ENCODE measurements around the gene ZNF616. TPM values are rescaled to one million over a fixed set of nuclear protein-coding genes. Genes with fewer than 3 reads are reported as not detected.
A peak's percentile ranks its signal among the peaks of the same experiment; 100 is the strongest.
"Not testable (repeated sequence)": the region's sequence is repeated elsewhere in the genome, so short reads cannot be mapped to it uniquely, and the experiment has no call there.

Gene ZNF616
- total and polyA plus RNA-seq, 2 donors (not counting 1 experiment from before 2014, with no cell fraction given), result 6.8 to 12.4 TPM

DNA sequence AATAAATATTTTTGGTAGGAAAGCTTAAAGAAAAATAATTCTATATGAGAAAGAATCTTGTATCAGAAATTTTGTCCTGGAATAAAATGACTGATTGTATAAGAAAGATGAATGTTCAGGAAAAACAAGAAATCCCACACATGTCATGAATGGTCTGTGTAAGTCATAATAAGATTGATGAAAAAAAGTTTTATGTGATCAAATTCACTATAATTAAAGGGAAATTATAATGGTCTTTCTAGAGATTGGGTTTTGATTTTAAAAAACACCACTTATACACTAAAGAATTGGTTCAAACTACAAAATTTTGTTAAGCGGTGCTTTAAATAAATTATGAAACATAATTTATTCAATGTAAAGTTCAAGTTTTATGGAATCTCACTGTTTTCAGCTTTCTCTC, 37.0 kb downstream of the ZNF616 start:
- no peak overlapping the region for H3K9ac ChIP-seq (ENCODE audit: insufficient read depth, low read length)
- H4K20me1 ChIP-seq (ENCODE audit: control insufficient read depth, extremely low read depth, insufficient read depth, low read length), result no peaks in the 10 kb centered on the region
- H3K4me1 ChIP-seq (ENCODE audit: control insufficient read depth, extremely low read depth, insufficient read depth, low read length), result no peaks in the 10 kb centered on the region
- no peak for TF ChIP-seq EZH2 (IDR thresholded peaks at IDR 0.05; ENCODE audit: low read length, missing control alignments)
- TF ChIP-seq, protein P1, sequence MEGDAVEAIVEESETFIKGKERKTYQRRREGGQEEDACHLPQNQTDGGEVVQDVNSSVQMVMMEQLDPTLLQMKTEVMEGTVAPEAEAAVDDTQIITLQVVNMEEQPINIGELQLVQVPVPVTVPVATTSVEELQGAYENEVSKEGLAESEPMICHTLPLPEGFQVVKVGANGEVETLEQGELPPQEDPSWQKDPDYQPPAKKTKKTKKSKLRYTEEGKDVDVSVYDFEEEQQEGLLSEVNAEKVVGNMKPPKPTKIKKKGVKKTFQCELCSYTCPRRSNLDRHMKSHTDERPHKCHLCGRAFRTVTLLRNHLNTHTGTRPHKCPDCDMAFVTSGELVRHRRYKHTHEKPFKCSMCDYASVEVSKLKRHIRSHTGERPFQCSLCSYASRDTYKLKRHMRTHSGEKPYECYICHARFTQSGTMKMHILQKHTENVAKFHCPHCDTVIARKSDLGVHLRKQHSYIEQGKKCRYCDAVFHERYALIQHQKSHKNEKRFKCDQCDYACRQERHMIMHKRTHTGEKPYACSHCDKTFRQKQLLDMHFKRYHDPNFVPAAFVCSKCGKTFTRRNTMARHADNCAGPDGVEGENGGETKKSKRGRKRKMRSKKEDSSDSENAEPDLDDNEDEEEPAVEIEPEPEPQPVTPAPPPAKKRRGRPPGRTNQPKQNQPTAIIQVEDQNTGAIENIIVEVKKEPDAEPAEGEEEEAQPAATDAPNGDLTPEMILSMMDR (conservative IDR thresholded peaks at IDR 0.05 in 1 of 2, IDR thresholded peaks at IDR 0.05 in 1 of 2; ENCODE audit: low read depth in 1 of 2, low read length in 2 of 2), result no peak
- H3K27ac ChIP-seq (ENCODE audit: insufficient read depth, low read length), result no peak overlapping the region
- no peak for DNase-seq (ENCODE audit: low read depth in 2 of 2)
- H3K4me2 ChIP-seq (ENCODE audit: extremely low read depth, insufficient read depth, low read length), result no peak overlapping the region
- no peak overlapping the region for H3K4me3 ChIP-seq (replicated peaks in 1 of 4; ENCODE audit: control extremely low read depth in 1 of 4, insufficient read depth in 1 of 4, low read depth in 3 of 4, low read length in 4 of 4)
- H2AFZ ChIP-seq (ENCODE audit: low read length), result no peak overlapping the region
- no peaks in the 10 kb centered on the region for H3K27me3 ChIP-seq (ENCODE audit: control insufficient read depth, insufficient read depth, low read length)
- no peaks in the 10 kb centered on the region for H3K79me2 ChIP-seq (ENCODE audit: control insufficient read depth, insufficient read depth, low read length)
- no peaks in the 10 kb centered on the region for H3K9me3 ChIP-seq (ENCODE audit: control insufficient read depth, insufficient read depth, low read depth, low read length)
- no peaks in the 10 kb centered on the region for H3K36me3 ChIP-seq (ENCODE audit: control insufficient read depth, insufficient read depth, low read length)

DNA sequence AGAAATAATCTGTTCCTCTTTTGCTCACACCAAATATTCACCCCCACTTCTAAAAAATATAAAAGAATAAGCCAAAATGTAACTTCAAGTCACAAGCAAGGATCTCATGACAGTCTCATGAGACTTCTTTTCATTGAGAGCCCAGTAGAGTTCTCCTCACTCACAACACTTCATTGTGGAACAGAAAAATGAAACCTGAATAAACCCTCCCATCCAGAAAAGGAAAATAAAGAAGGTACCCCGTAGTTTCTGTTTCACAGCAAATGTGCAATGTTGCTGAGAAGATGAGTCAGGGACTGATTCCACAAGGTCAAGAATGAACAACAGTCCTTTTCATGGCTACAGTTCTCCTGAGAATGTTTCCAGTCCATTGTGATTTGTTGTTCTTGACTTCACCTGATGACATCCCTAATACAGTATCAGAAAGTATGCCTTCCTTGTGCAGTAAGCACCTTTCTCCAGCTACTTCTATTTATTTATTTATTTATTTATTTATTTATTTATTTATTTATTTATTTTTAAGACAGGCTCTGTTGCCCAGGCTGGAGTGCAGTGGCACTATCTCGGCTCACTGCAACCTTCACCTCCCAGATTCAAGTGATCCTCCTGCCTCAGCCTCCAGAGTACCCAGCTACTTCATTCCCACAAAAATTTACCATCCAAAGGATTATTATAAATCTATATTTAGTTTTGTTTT, 37.7 kb downstream of the ZNF616 start:
- Histone ChIP-seq H3K4me3 (replicated peaks in 1 of 4; ENCODE audit: control extremely low read depth in 1 of 4, insufficient read depth in 1 of 4, low read depth in 3 of 4, low read length in 4 of 4) (no peak overlapping the region), H3K4me2 (ENCODE audit: extremely low read depth, insufficient read depth, low read length) (no peak overlapping the region), H3K4me1 (ENCODE audit: control insufficient read depth, extremely low read depth, insufficient read depth, low read length) (no peaks in the 10 kb centered on the region), H3K27me3 (ENCODE audit: control insufficient read depth, insufficient read depth, low read length) (no peaks in the 10 kb centered on the region), H2AFZ (ENCODE audit: low read length) (no peak overlapping the region), H3K36me3 (ENCODE audit: control insufficient read depth, insufficient read depth, low read length) (no peaks in the 10 kb centered on the region), H3K79me2 (ENCODE audit: control insufficient read depth, insufficient read depth, low read length) (no peaks in the 10 kb centered on the region), H3K27ac (ENCODE audit: insufficient read depth, low read length) (no peak overlapping the region), H3K9me3 (ENCODE audit: control insufficient read depth, insufficient read depth, low read depth, low read length) (no peaks in the 10 kb centered on the region), H3K9ac (ENCODE audit: insufficient read depth, low read length) (no peak overlapping the region), H4K20me1 (ENCODE audit: control insufficient read depth, extremely low read depth, insufficient read depth, low read length) (no peaks in the 10 kb centered on the region)
- TF ChIP-seq EZH2 (IDR thresholded peaks at IDR 0.05; ENCODE audit: low read length, missing control alignments), result no peak
- TF ChIP-seq, protein P1 (conservative IDR thresholded peaks at IDR 0.05 in 1 of 2, IDR thresholded peaks at IDR 0.05 in 1 of 2; ENCODE audit: low read depth in 1 of 2, low read length in 2 of 2), result no peak
- DNase-seq (ENCODE audit: low read depth in 2 of 2), result no peak

DNA sequence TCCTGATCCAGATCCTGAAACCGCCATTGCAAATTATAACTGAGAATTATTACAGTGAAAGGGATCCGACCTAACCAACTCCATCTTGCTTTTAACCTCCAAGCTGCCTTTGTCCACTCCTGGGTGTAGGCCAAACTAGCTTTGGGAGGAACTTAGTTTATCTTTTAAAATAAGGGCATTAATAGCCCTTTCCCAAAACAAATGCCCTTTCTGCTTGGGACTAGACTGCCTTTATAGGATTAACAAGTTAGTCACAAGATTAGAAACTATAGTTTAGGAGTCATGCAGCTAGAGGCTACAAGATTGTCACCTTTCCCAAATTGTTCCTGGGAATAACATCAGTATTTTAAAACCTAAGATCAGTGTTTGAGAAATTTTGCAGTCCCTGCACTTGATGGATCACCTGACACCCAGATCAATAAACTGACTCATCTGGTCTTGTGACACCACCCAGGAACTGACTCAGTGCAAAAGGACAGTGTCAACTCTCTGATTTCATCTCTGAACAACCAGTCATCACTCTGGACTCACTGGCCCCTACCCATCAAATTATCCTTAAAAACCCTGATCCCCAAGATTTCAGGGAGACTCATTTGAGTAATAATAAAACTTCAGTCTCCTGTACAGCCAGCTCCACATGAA, 40.1 kb downstream of the ZNF616 start:
- H3K27ac ChIP-seq (ENCODE audit: insufficient read depth, low read length), result no peak overlapping the region
- H3K4me2 ChIP-seq (ENCODE audit: extremely low read depth, insufficient read depth, low read length), result no peak overlapping the region

DNA sequence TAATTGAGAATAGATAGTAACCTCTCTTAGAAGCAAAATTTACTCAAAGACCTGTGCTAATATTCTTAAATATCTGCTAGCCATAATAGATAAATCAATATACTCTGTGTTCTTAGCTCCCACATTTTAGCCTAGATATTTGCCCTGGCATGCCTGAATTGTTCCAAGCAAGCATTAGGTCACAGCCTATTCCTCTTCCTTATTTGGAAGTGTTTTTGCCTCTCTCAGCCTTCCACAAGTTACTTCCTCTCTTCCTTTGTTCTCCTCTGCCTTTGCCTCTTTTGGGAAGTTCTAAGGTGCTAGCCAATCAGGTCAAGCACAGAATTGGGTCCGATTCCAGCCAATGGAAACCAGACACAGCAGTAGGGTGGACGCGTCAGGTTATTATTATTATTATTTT, 43.3 kb downstream of the ZNF616 start:
- not testable (repeated sequence) for H3K4me1 ChIP-seq (ENCODE audit: control insufficient read depth, extremely low read depth, insufficient read depth, low read length); H4K20me1 ChIP-seq (ENCODE audit: control insufficient read depth, extremely low read depth, insufficient read depth, low read length); H3K27ac ChIP-seq (ENCODE audit: insufficient read depth, low read length); H3K4me3 ChIP-seq (replicated peaks in 1 of 4; ENCODE audit: control extremely low read depth in 1 of 4, insufficient read depth in 1 of 4, low read depth in 3 of 4, low read length in 4 of 4); H2AFZ ChIP-seq (ENCODE audit: low read length); H3K4me2 ChIP-seq (ENCODE audit: extremely low read depth, insufficient read depth, low read length); H3K27me3 ChIP-seq (ENCODE audit: control insufficient read depth, insufficient read depth, low read length); H3K9ac ChIP-seq (ENCODE audit: insufficient read depth, low read length); H3K36me3 ChIP-seq (ENCODE audit: control insufficient read depth, insufficient read depth, low read length); H3K9me3 ChIP-seq (ENCODE audit: control insufficient read depth, insufficient read depth, low read depth, low read length)
- DNase-seq (ENCODE audit: low read depth in 2 of 2), result peak in 1 of 2 donors; percentile 26
- H3K79me2 ChIP-seq (ENCODE audit: control insufficient read depth, insufficient read depth, low read length), result peaks cover 27% of the 10 kb centered on the region

More for the DNA sequence above, 40.1 kb downstream of the ZNF616 start:
- Histone ChIP-seq H3K9me3 (ENCODE audit: control insufficient read depth, insufficient read depth, low read depth, low read length) (no peaks in the 10 kb centered on the region), H4K20me1 (ENCODE audit: control insufficient read depth, extremely low read depth, insufficient read depth, low read length) (no peaks in the 10 kb centered on the region), H3K4me3 (replicated peaks in 1 of 4; ENCODE audit: control extremely low read depth in 1 of 4, insufficient read depth in 1 of 4, low read depth in 3 of 4, low read length in 4 of 4) (no peak overlapping the region), H3K27me3 (ENCODE audit: control insufficient read depth, insufficient read depth, low read length) (no peaks in the 10 kb centered on the region), H2AFZ (ENCODE audit: low read length) (no peak overlapping the region), H3K36me3 (ENCODE audit: control insufficient read depth, insufficient read depth, low read length) (no peaks in the 10 kb centered on the region), H3K4me1 (ENCODE audit: control insufficient read depth, extremely low read depth, insufficient read depth, low read length) (no peaks in the 10 kb centered on the region), H3K9ac (ENCODE audit: insufficient read depth, low read length) (no peak overlapping the region), H3K79me2 (ENCODE audit: control insufficient read depth, insufficient read depth, low read length) (peaks cover 7% of the 10 kb centered on the region)
- no peak for TF ChIP-seq EZH2 (IDR thresholded peaks at IDR 0.05; ENCODE audit: low read length, missing control alignments)
- TF ChIP-seq, protein P1 (conservative IDR thresholded peaks at IDR 0.05 in 1 of 2, IDR thresholded peaks at IDR 0.05 in 1 of 2; ENCODE audit: low read depth in 1 of 2, low read length in 2 of 2), result no peak
- peak in 1 of 2 donors; percentile 24 for DNase-seq (ENCODE audit: low read depth in 2 of 2)

Measured in fibroblast of lung (primary cell).